Activated naive CD4-positive, alpha-beta T cell (primary cell): ENCODE results near the gene LTB4R.

Experiments
- DNase-seq, 4 experiments: peaks; one replicate each; lab custom pipeline; 2025; lab: John Stamatoyannopoulos, UW

Gene LTB4R

GRCh38 chr14:24279301-24280186, 31.8 kb upstream of the LTB4R start:
- DNase-seq = no peak

- DNase-seq = no peak
Observed at GRCh38 chr14:24280797-24281460, 30.4 kb upstream of the LTB4R start.

GRCh38 chr14:24281636-24282035, 29.7 kb upstream of the LTB4R start:
- no peak for DNase-seq

GRCh38 chr14:24282736-24283135, 28.6 kb upstream of the LTB4R start:
- DNase-seq = no peak

GRCh38 chr14:24283796-24284460, 27.4 kb upstream of the LTB4R start:
- no peak for DNase-seq

GRCh38 chr14:24284501-24285035, 26.7 kb upstream of the LTB4R start:
- DNase-seq = no peak

- no peak for DNase-seq
Observed at GRCh38 chr14:24285351-24285750, 26.0 kb upstream of the LTB4R start.

- DNase-seq = no peak
Observed at GRCh38 chr14:24286996-24287395, 24.3 kb upstream of the LTB4R start.

GRCh38 chr14:24289649-24290280, 21.5 kb upstream of the LTB4R start:
- DNase-seq = no peak

- DNase-seq = no peak
Observed at GRCh38 chr14:24290746-24291145, 20.6 kb upstream of the LTB4R start.

- no peak for DNase-seq
Observed at GRCh38 chr14:24291446-24292117, 19.7 kb upstream of the LTB4R start.

GRCh38 chr14:24292118-24292807, 19.0 kb upstream of the LTB4R start:
- no peak for DNase-seq

- DNase-seq = no peak
Observed at GRCh38 chr14:24293525-24293924, 17.8 kb upstream of the LTB4R start.

GRCh38 chr14:24296341-24297157, 14.8 kb upstream of the LTB4R start:
- DNase-seq = peak in 3 of 4 experiments; percentile 31 to 50 (median 34)

- no peak for DNase-seq
Observed at GRCh38 chr14:24297190-24297964, 13.9 kb upstream of the LTB4R start.

GRCh38 chr14:24298892-24299254, 12.4 kb upstream of the LTB4R start:
- no peak for DNase-seq

GRCh38 chr14:24299255-24300191, 11.8 kb upstream of the LTB4R start, which contains the start of the genes DHRS1 and NOP9:
TSS of gene DHRS1 (minus strand) at chr14:24299780. CDS start at chr14:24299106, 674 bp downstream.
TSS of gene NOP9 (plus strand) at chr14:24299850. CDS start at chr14:24299955, 105 bp downstream.
- DNase-seq = peak; percentile 82 to 90 (median 87)
